Transverse colon (tissue), 4 donors: ENCODE results near the gene LIPE. TPM values are rescaled to one million over a fixed set of nuclear protein-coding genes. Genes with fewer than 3 reads are reported as not detected.

Experiments
- DNase-seq: peaks from one replicate; pipeline ENCODE4 v3.0.0-alpha.2; 2019
- H3K27ac ChIP-seq, 4 donors: fragments of 200-600 bp; sonication (generic); 2 replicates each; pipeline ENCODE4 v1.5.1; 2016 to 2018; ENCODE audit warnings: inconsistent platforms in 4 of 4
- H3K27me3 ChIP-seq: fragments of 200-600 bp; sonication (generic); 2 replicates; pipeline ENCODE4 v1.5.1; 2017; ENCODE audit warnings: inconsistent platforms
- H3K36me3 ChIP-seq, 4 donors: fragments of 200-600 bp; sonication (generic); 2 replicates each; pipeline ENCODE4 v1.5.1; 2017 to 2019; ENCODE audit warnings: inconsistent platforms in 4 of 4
- H3K4me1 ChIP-seq, 4 donors: fragments of 200-600 bp; sonication (generic); 2 replicates each; pipeline ENCODE4 v1.5.1; 2017 to 2020; ENCODE audit warnings: inconsistent platforms in 4 of 4
- H3K4me3 ChIP-seq, 4 donors: fragments of 200-600 bp; sonication (generic); 1 replicate in 1 of 4; 2 replicates in 3 of 4; pipeline versions ENCODE4 v1.5.1 to v1.6.1; 2017 to 2019; ENCODE audit warnings: inconsistent platforms in 4 of 4
- H3K9me3 ChIP-seq, 2 donors: fragments of 200-600 bp; sonication (generic); 2 replicates each; pipeline ENCODE4 v1.5.1; 2017 to 2019; ENCODE audit warnings: inconsistent platforms in 2 of 2
- EP300 ChIP-seq: sonication (generic); formaldehyde crosslinking; IDR thresholded peaks from one replicate; pipeline ENCODE4 v1.6.1; 2017; ENCODE audit warnings: antibody characterized with exemption, low read depth
- POLR2A ChIP-seq: fragments of 450-650 bp; IDR thresholded peaks from one replicate; pipeline ENCODE4 v1.6.1; 2016; ENCODE audit warnings: antibody characterized with exemption, mild to moderate bottlenecking, moderate library complexity
- POLR2AphosphoS5 ChIP-seq, 3 donors: sonication (generic); formaldehyde crosslinking; IDR thresholded peaks; one replicate each; pipeline ENCODE4 v1.6.1; 2016; ENCODE audit warnings: antibody characterized with exemption in 3 of 3
- WGBS, 2 donors: methylation state at CpG; one replicate each; pipeline ENCODE4 v1.1.5; 2018; ENCODE audit warnings: low coverage in 1 of 2; 5-methylcytosine and 5-hydroxymethylcytosine counted together
- in situ Hi-C, 4 donors: fragments of 200-750 bp; cut with MboI; loops; one replicate each; pipeline versions ENCODE4 v1.15.0 to v1.15.1; 2017; ENCODE audit warnings: low sequenced_read_pairs in 3 of 4, low pct_ligation_motif_present in 1 of 4, low pct_unique_long_range_greater_than_20kb in 1 of 4
- intact Hi-C: fragments of 100-400 bp; cut with DNase I; formaldehyde crosslinking; loops from one replicate; pipeline ENCODE4 v1.15.1; 2023; ENCODE audit warnings: low total_unique reads
- total RNA-seq, 4 donors: library from RNA; depleted of rRNA; stranded (reverse); fragments of >200 nt; gene quantifications; one replicate each; pipeline ENCODE4 v1.1.0, GENCODE V29; 2016
- TF ChIP-seq, protein P1 (sequence below), 5 experiments: fragments of 200-600 bp in 3 of 5; fragments of 450-650 bp in 2 of 5; sonication (generic) in 3 of 5; IDR thresholded peaks; 1 replicate in 2 of 5; 2 replicates in 3 of 5; pipeline ENCODE4 v1.5.1; 2016 to 2017; ENCODE audit warnings: antibody characterized with exemption in 5 of 5, inconsistent platforms in 3 of 5, mild to moderate bottlenecking in 2 of 5, moderate library complexity in 1 of 5

The LIPE gene
- total RNA-seq, 4 donors from 2014 or later, result 7.1 to 60.2 (median 25.9) TPM

DNA sequence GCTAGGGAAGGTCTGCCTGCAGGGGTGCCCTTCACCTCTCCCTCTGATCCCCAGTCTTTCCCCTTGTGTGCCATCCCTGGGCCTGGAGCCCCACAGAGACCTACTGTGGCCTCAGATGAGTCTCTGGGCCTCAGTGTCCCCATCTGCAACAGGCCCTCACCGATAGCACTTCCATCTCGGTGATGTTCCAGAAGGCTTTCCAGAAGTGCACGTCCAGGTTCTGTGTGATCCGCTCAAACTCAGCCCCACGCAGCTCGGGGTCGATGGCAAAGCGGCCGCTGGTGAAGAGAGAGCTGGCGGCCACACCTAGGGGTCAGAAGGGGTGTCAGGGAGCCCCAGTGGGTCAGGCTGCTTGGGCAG is 19.4 kb downstream of the LIPE start:
- in situ Hi-C loops (no loop called here), intact Hi-C loops (no loop called here)
- no peaks in the 10 kb centered on the region for H3K27me3 ChIP-seq
- H3K36me3 ChIP-seq, result no peaks in the 10 kb centered on the region
- H3K9me3 ChIP-seq, result no peaks in the 10 kb centered on the region
- H3K4me1 ChIP-seq, result peaks cover 0 to 13% (median 3%) of the 10 kb centered on the region in 4 donors
- no peak overlapping the region for H3K4me3 ChIP-seq
- H3K27ac ChIP-seq, result no peak overlapping the region
- TF ChIP-seq, protein P1, sequence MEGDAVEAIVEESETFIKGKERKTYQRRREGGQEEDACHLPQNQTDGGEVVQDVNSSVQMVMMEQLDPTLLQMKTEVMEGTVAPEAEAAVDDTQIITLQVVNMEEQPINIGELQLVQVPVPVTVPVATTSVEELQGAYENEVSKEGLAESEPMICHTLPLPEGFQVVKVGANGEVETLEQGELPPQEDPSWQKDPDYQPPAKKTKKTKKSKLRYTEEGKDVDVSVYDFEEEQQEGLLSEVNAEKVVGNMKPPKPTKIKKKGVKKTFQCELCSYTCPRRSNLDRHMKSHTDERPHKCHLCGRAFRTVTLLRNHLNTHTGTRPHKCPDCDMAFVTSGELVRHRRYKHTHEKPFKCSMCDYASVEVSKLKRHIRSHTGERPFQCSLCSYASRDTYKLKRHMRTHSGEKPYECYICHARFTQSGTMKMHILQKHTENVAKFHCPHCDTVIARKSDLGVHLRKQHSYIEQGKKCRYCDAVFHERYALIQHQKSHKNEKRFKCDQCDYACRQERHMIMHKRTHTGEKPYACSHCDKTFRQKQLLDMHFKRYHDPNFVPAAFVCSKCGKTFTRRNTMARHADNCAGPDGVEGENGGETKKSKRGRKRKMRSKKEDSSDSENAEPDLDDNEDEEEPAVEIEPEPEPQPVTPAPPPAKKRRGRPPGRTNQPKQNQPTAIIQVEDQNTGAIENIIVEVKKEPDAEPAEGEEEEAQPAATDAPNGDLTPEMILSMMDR (IDR thresholded peaks at IDR 0.05), result no peak
- TF ChIP-seq POLR2AphosphoS5 (IDR thresholded peaks at IDR 0.05) (no peak), POLR2A (no peak), EP300 (no peak)
- no peak for DNase-seq
- 93% methylated on average over 9 of the region's 10 CpGs; no CpG with 5 or more reads in 1 of the 2 donors for WGBS, 2 donors

DNA sequence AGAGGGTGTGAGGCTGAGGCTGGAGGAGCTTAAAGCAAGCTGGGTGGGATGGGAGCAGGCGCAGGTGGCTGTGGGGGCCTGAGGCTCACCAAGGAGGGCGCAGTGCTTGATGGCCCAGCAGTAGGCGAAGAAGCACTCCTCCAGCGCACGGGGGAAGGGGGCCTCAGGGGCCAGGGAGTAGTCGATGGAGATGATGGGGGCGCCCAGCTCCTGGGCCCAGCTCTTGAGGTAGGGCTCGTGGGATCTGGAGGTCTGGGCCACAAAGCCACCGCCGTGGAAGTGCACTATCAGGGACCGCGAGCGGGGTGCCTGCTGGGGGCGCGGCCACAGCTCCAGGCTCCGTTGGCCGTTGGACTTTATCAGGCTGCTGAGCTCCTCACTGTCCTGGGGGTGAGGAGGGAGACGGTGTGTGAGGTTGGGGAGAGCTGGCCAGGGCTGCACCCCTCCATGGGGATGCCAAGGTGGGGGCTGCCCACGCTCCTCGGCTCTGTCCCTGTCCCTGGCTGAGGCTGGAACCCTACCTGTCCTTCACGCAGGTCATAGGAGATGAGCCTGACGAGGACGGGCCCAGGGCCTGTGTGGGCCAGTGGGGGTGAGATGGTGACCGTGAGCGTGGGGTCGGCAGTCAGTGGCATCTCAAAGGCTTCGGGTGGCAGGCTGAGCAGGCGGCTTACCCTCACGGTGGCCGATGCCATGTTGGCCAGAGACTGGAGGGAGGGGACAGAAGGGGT is 19.9 kb downstream of the LIPE start:
- H3K4me3 ChIP-seq, result no peak overlapping the region
- H3K36me3 ChIP-seq, result no peaks in the 10 kb centered on the region
- in situ Hi-C loops, result no loop called here
- H3K9me3 ChIP-seq, result no peaks in the 10 kb centered on the region
- intact Hi-C loops, result no loop called here
- peaks cover 0 to 10% (median 3%) of the 10 kb centered on the region in 4 donors for H3K4me1 ChIP-seq
- no peak overlapping the region for H3K27ac ChIP-seq
- WGBS, 2 donors, result 97 to 100% methylated on average over 7 to 16 of the region's 30 CpGs
- TF ChIP-seq, protein P1 (IDR thresholded peaks at IDR 0.05), result no peak
- no peak for TF ChIP-seq EP300
- TF ChIP-seq POLR2AphosphoS5 (IDR thresholded peaks at IDR 0.05), result no peak
- TF ChIP-seq POLR2A, result no peak
- no peaks in the 10 kb centered on the region for H3K27me3 ChIP-seq
- no peak for DNase-seq

DNA sequence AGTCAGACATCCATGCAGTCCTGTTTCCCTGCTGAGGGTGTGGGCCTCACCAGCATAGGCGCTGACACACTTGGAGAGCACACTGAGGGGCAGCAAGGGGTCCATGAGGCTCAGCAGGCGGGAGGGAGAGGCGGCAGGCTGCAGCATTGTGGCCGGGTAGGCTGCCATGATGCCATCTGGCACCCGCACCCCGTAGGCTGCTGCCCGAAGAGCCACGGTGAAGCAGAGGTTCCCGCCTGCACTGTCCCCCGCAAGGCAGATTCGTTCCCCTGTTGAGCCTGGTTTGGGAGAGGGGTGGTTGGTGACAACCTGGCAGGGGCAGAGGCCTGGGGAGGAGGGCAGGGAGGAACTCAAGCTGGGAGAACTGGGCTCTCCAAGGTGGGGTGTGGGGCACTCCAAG is 21.1 kb downstream of the LIPE start:
- Histone ChIP-seq H3K4me1 (peaks cover 4 to 17% (median 12%) of the 10 kb centered on the region in 4 donors), H3K4me3 (no peak overlapping the region), H3K27me3 (no peaks in the 10 kb centered on the region), H3K27ac (no peak overlapping the region), H3K36me3 (no peaks in the 10 kb centered on the region), H3K9me3 (no peaks in the 10 kb centered on the region)
- TF ChIP-seq EP300 (no peak), POLR2AphosphoS5 (IDR thresholded peaks at IDR 0.05) (no peak), POLR2A (no peak)
- TF ChIP-seq, protein P1 (IDR thresholded peaks at IDR 0.05), result no peak
- intact Hi-C loops (no loop called here), in situ Hi-C loops (no loop called here)
- no peak for DNase-seq
- WGBS, 2 donors, result 92% methylated on average over 11 of the region's 11 CpGs; no CpG with 5 or more reads in 1 of the 2 donors

DNA sequence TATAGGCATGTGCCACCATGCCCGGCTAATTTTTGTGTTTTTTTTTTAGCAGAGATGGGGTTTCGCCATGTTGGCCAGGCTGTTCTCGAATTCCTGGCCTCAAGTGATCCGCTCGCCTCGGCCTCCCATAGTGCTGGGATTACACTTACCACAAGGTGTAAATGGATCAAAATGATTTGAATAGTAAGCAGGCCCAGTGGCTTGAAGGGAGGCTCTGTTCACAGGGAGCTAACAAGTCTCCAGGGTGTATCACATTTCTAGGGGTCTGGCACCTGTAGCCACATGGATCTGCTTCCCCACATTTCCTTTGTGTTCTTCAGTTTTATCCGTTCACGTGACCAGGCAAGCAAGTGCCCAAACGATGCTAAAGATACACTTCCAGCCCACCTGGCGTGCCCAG is 23.6 kb downstream of the LIPE start:
- in situ Hi-C loops, result no loop called here
- no peak overlapping the region for H3K4me3 ChIP-seq
- no peaks in the 10 kb centered on the region for H3K27me3 ChIP-seq
- no peaks in the 10 kb centered on the region for H3K9me3 ChIP-seq
- 67 to 97% methylated on average over 1 to 10 of the region's 10 CpGs for WGBS, 2 donors
- no peak for TF ChIP-seq EP300
- TF ChIP-seq, protein P1 (IDR thresholded peaks at IDR 0.05), result no peak
- no peak for TF ChIP-seq POLR2AphosphoS5 (IDR thresholded peaks at IDR 0.05)
- no peak for TF ChIP-seq POLR2A
- no peak overlapping the region for H3K27ac ChIP-seq
- intact Hi-C loops, result no loop called here
- H3K36me3 ChIP-seq, result no peaks in the 10 kb centered on the region
- peaks cover 6 to 17% (median 12%) of the 10 kb centered on the region in 4 donors for H3K4me1 ChIP-seq
- no peak for DNase-seq
